K562 treated with DMSO at 1 percent for 48 hours (cell line): Measurements from ENCODE around the gene ACSS1. TPM values are rescaled to one million over a fixed set of nuclear protein-coding genes. Genes with fewer than 3 reads are reported as not detected.

Experiments used
- total RNA-seq: library from RNA; unstranded; fragments of 300-600 nt; gene quantifications from 2 replicates; pipeline ENCODE4 v1.2.3, GENCODE V29; 2022; ENCODE audit warnings: low replicate concordance; ENCODE audit errors: extremely low read depth

ACSS1 gene
- total RNA-seq: not detected in 2 replicates

DNA sequence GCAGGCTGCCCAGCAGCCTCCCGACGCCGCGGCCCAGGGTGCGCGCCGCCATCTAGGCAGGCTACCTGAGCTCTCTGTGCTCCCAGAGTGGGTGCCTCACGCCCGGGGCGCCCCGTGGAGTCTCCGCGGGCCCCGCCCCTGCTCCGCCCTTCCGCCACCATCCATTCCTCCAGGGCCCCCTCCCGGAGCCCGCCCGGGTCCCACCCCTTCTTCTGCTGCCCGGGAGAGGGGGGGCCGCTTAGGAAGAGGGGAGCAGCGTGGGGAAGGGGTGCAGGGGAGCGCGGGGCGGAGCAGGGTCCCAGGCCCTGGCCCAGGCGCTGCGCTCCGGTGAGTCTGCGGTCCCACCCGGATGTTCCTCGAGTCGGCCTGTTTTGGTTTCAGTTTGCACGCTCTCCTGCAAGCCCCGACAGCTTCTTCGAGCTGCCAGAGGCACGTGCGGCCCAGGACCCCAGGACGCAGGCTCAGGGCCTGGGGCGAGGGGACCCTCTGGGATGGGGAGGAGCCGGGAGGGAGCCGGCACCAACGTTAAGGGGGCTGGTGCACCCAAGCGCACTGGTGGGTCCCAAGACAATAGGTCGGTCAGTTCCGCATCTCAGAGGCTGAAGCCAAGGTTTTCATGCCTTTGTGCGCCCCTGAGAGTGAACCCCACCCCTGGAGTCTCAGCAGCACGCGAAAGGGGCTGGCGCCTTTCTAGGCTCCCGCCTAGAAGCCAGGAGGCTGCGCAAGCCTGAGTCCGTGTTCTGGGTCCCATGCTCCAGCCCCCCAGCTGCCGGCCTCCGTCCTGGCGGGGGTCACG is at the start of gene ACSS1:
Gene ACSS1 (minus strand): TSS at position 89 of the 796 bp plus-strand sequence. CDS start 37 bp downstream, at position 52.

DNA sequence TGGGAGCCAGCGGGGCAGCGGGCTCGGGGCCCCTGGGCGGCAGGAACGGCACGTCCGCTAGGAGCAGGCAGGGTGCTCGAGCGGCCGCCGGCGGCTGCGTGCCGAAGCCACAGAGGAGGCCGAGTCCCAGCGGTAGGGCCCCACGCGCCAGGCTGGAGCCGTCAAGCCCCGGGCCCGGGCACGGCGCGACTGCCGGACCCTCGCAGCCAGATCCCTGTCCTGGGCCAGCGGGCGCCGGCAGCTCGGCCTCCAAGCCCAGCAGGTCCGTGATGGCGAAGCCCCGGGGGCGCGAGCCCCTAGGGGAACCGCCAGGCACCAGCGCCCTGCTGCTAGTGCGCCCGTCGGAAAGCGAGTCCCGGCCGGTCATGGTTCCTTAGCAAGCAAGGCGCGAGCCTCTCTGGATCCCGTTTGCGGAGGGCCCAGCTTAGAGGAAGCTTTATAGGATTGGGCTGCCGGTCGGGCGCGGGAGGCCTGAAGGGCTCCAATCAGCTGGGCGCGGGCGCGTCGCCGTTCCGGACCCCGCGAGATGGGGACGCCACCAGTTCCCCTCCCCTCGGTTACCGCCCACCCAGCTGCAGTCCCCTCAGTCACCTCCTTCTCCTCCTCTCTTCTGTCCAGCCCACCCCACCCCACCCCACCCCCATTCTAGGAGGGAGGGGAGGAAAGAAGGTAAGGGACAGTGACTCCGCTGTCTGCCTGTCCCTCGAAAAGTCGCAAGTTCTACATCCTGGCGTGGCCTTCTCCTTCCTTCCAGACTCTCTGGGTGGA is 24.0 kb upstream of the ACSS1 start, which contains the start of gene VSX1:
Gene VSX1 (minus strand): TSS at position 412 of the 768 bp plus-strand sequence. CDS start 45 bp downstream, at position 367.

DNA sequence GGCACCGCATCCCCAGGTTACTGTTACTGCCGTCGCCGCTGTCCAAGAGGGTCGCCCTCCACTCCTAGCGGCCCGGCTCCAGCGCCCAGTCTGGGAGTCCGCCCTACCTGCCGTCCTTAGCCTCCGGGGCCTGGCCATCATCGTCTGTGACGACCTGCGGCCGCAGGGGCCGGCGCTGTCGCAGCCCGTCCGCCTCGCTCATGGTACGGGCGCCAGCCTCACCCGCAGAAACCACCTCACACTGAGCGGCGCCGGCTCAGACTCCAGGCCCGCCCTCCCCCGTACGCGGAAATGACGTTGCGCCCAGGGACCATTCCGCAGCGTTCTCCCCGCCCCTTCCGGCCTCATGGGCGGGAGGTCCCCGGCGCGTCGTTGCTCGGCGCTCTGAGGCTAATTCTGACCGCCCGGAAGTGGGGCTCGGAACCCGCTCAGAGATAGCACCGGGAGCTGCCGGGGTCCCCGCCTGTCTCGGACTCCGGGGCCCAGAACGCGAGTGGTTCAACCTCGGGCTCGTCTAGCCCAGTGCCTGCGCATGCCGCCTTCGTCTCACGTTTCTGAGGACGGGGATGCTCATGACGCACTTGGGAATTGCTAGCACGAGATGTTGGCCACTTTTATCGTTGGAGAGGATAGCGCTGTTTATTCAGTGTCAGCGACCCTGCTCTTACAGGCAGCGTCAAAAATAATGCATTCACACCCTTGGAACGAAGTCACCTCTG is 65.3 kb downstream of the ACSS1 start, which contains the start of gene APMAP:
Gene APMAP (minus strand): TSS at position 265 of the 719 bp plus-strand sequence. CDS start 63 bp downstream, at position 202.

Other genes with a start within 250 kb of the ACSS1 start
- gene CST7, start 108.9 kb downstream of the ACSS1 start, total RNA-seq: not detected in 2 replicates
- not detected in 2 replicates for gene APMAP, start 65.4 kb downstream of the ACSS1 start, total RNA-seq
- not detected in 2 replicates for gene VSX1, start 24.0 kb upstream of the ACSS1 start, total RNA-seq
- not detected in 2 replicates for gene ENTPD6, start 137.6 kb upstream of the ACSS1 start, total RNA-seq
- not detected in 2 replicates for gene PYGB, start 189.9 kb upstream of the ACSS1 start, total RNA-seq